HG03457 (cell line): ENCODE measurements around the gene CD320.

Experiments
- ATAC-seq: cut with Tn5 transposase; IDR thresholded peaks from one replicate; pipeline ENCODE4 v1.9.1; 2021; ENCODE audit warnings: moderate number of reproducible peaks; ENCODE audit not compliant: unreplicated experiment

Gene CD320

DNA sequence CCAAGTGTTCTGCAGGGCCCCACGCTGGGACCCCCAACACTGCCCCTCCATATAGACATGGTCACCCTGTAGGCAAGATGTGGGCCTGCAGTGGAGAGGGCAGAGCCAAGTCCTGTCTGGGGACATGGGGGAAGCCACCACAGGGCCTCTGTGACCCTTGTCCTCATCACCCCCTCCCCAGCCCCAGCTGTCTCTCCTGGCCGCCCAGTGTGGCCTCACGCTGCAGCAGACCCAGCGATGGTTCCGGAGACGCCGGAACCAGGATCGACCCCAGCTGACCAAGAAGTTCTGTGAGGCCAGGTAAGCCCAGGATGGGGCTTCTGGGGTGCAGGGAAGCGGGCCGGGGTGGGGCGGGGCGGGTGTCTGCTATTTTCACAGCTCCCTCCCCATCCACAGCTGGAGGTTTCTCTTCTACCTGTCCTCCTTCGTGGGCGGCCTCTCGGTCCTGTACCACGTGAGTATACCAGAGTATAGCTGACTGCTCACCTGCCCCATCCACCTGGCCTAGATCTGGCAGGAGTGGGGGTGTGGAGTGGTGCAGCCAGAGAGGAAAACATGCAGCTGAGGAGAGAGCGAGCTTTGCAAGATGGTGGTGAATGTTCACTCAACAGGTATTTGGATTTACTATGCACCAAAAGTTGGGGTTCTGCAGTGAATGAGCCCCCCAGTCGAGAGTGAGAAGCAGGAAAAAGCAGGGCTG is 52.6 kb downstream of the CD320 start:
- no peak for ATAC-seq

DNA sequence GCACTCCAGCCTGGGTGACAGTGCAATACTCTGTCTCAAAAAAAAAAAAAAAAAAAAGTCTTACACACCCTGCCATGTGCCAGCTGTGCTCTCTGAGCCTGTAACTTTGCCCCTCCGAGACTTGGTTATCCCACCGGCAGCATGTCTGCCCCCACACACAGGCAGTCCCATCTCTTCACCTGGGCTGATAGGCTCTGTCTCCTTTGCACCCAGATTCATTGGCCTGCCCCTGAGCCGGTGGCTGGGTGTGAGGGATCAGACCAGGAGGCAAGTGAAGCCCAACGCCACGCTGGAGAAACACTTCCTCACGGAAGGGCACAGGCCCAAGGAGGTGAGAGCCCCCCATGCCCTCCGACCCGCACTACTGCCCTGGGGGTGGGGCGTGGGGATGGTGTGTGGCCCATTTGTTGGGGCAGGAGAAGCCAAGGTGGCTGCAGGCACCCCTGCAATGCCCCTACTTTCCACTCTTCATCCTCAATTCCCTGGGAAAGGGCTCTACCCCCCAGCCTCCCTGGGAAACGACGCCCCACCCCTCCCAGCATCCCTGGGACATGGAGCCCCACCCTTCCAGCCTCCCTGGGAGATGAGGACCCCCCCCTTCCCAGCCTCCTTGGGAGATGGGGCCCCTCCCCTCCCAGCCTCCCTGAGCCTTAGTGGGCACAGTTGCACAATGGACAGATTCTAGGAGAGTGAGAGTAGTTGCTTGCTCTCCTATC is 53.7 kb downstream of the CD320 start:
- no peak for ATAC-seq

DNA sequence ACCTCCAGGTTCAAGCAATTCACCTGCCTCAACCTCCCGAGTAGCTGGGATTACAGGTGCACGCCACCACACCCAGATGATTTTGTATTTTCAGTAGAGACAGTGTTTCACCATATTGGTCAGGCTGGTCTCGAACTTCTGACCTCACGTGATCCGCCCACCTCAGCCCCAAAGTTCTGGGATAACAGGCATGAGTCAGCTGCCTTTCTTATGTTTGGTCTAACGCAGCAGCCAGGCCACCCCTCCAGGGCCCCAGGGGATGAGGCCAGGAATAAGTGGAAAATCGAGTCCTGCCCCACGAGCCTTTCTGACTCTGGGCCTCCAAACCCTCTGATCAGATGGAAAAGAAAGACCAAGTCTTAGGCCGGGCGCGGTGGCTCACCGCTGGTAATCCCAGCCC is 54.5 kb downstream of the CD320 start:
- ATAC-seq = no peak

DNA sequence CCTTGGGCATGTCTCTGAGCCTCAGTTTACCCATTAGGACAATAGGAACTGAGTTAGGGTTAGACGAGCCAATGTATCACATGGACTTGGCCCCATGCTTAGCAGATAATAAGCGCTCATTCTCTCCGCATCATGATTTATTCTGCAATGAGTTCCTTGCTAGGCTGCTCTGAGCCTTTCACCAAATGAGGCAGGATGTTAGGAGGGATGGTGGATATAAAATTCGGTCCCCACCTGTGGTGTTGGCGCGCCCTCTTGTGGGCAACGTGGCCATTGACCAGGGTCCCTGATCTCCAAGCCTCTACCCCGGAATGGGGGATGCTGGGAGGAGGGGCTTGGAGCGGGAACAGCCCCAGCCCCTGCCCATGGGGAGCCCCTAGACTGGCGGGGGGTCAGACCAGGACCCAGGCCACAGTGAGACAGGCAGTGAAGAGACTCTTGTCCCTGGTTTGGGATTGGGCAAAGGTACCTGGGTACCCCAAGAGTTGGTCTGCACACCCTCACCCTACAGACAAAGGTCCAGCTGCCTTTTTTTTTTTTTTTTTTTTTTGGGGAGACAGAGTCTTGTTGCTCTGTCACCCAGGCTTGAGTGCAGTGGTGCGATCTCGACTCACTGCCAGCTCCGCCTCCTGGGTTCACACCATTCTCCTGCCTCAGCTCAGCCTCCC is 55.1 kb downstream of the CD320 start:
- no peak for ATAC-seq
